Prostate gland (tissue), 2 donors: ENCODE measurements around the gene NUDT8.

Experiments
- CTCF ChIP-seq, 4 experiments: fragments of 200-600 bp in 2 of 4; fragments of 450-650 bp in 2 of 4; sonication (generic) in 2 of 4; IDR thresholded peaks; 1 replicate in 3 of 4; 2 replicates in 1 of 4; pipeline ENCODE4 v1.5.1; 2016 to 2019; ENCODE audit warnings: antibody characterized with exemption in 4 of 4, mild to moderate bottlenecking in 2 of 4, moderate library complexity in 2 of 4
- POLR2AphosphoS5 ChIP-seq: sonication (generic); formaldehyde crosslinking; IDR thresholded peaks from one replicate; pipeline ENCODE4 v1.6.1; 2017; ENCODE audit warnings: antibody characterized with exemption

- TF ChIP-seq CTCF (IDR thresholded peaks at IDR 0.05) (no peak), POLR2AphosphoS5 (no peak)
Observed at GRCh38 chr11:67673902-67674301, 44.2 kb upstream of the NUDT8 start.
